BJ (cell line): ENCODE data around the gene BAZ2B. TPM values are rescaled to one million over a fixed set of nuclear protein-coding genes. Genes with fewer than 3 reads are reported as not detected.

Source experiments
- CTCF ChIA-PET: fragments of 350-600 bp; formaldehyde crosslinking; extraction: SDS; loops from one replicate; lab custom pipeline; 2021; ENCODE audit warnings: antibody characterized with exemption, inconsistent platforms; lab: Yijun Ruan, JAX
- POLR2A ChIA-PET: fragments of 300-600 bp; sonication (Branson Sonifier 250); formaldehyde crosslinking; extraction: SDS; loops from one replicate; lab custom pipeline; 2021; ENCODE audit warnings: antibody characterized with exemption; lab: Charles Lee
- DNase-seq: peaks from one replicate; pipeline ENCODE4 v3.0.0-alpha.2; 2011; ENCODE audit warnings: low read depth
- H3K27me3 ChIP-seq: 2 replicates; pipeline ENCODE4 v1.6.0; 2011; ENCODE audit warnings: low read length; ENCODE audit not compliant: control insufficient read depth, insufficient read depth
- H3K36me3 ChIP-seq: 2 replicates; pipeline ENCODE4 v1.5.1; 2011; ENCODE audit warnings: low read length; ENCODE audit not compliant: control insufficient read depth, insufficient read depth
- H3K4me3 ChIP-seq: 2 replicates; pipeline ENCODE4 v1.5.1; 2011; ENCODE audit warnings: low read depth, mild to moderate bottlenecking, control low read depth, low read length
- CTCF ChIP-seq: IDR thresholded peaks from 2 replicates; pipeline ENCODE4 v1.5.1; 2011; ENCODE audit warnings: low read depth, mild to moderate bottlenecking, control low read depth, inconsistent platforms, low read length, moderate library complexity; ENCODE audit not compliant: insufficient read depth
- polyA plus RNA-seq: library from polyadenylated mRNA; depleted of rRNA; stranded (reverse); fragments of >200 nt; gene quantifications from 2 replicates; pipeline ENCODE4 v1.2.3, GENCODE V29; 2011

The BAZ2B gene
- polyA plus RNA-seq, 1 experiment: 16.0 TPM

GRCh38 chr2:159650574-159650973 is 34.2 kb upstream of the BAZ2B start:
- no peaks in the 10 kb centered on the region for H3K27me3 ChIP-seq
- POLR2A ChIA-PET: no interaction called here

GRCh38 chr2:159648643-159649042 is 32.3 kb upstream of the BAZ2B start:
- CTCF ChIA-PET: interaction anchor here (0.7 to 1.2 kb wide), 2 partner anchors 12 to 100 kb away, joined by 3 read pairs; no protein-coding TSS in a partner anchor
- no peak for DNase-seq
- TF ChIP-seq CTCF: no peak
- H3K27me3 ChIP-seq: no peaks in the 10 kb centered on the region
- POLR2A ChIA-PET: no interaction called here
- H3K4me3 ChIP-seq: no peak overlapping the region
- H3K36me3 ChIP-seq: no peaks in the 10 kb centered on the region

More at GRCh38 chr2:159650574-159650973, 34.2 kb upstream of the BAZ2B start:
- no peak for TF ChIP-seq CTCF
- no peak for DNase-seq
- no peaks in the 10 kb centered on the region for H3K36me3 ChIP-seq
- no peak overlapping the region for H3K4me3 ChIP-seq
- CTCF ChIA-PET: no interaction called here

- POLR2A ChIA-PET: no interaction called here
- Histone ChIP-seq H3K4me3 (no peak overlapping the region), H3K27me3 (no peaks in the 10 kb centered on the region), H3K36me3 (no peaks in the 10 kb centered on the region)
- CTCF ChIA-PET: no interaction called here
- TF ChIP-seq CTCF: no peak
- no peak for DNase-seq
These were observed 31.3 kb upstream of the BAZ2B start for GRCh38 chr2:159647667-159648066.

GRCh38 chr2:159640176-159640575 is 23.8 kb upstream of the BAZ2B start:
- POLR2A ChIA-PET: interaction anchor here (0.7 kb wide), 1 partner anchor 88 kb away, joined by 4 read pairs; no protein-coding TSS in a partner anchor
- no peak for TF ChIP-seq CTCF
- H3K4me3 ChIP-seq: no peak overlapping the region
- no peaks in the 10 kb centered on the region; the same call in 1 of the 2 replicates for H3K36me3 ChIP-seq
- CTCF ChIA-PET: interaction anchor here (0.7 kb wide), 1 partner anchor 38 kb away, joined by 5 read pairs; no protein-coding TSS in a partner anchor
- no peak for DNase-seq
- no peaks in the 10 kb centered on the region for H3K27me3 ChIP-seq

GRCh38 chr2:159639712-159640111 is 23.4 kb upstream of the BAZ2B start:
- no peak for DNase-seq
- no peaks in the 10 kb centered on the region for H3K27me3 ChIP-seq
- no peak for TF ChIP-seq CTCF
- CTCF ChIA-PET: interaction anchor here (0.7 kb wide), 1 partner anchor 1280 kb away, joined by 3 read pairs; no protein-coding TSS in a partner anchor
- no peak overlapping the region for H3K4me3 ChIP-seq
- POLR2A ChIA-PET: no interaction called here
- no peaks in the 10 kb centered on the region; the same call in 1 of the 2 replicates for H3K36me3 ChIP-seq
